Activated CD8-positive, alpha-beta T cell treated with anti-CD3 and anti-CD28 coated beads for 36 hours (primary cell): Measurements from ENCODE around the gene KCNA4. TPM values are rescaled to one million over a fixed set of nuclear protein-coding genes. Genes with fewer than 3 reads are reported as not detected.

ENCODE experiments used
- ATAC-seq: fragments of 200-7000 bp; cut with Tn5 transposase; one replicate; pipeline ENCODE4 v1.10.0; 2021; ENCODE audit warnings: mild to moderate bottlenecking, moderate library complexity
- CTCF ChIA-PET: fragments of 350-600 bp; sonication (Branson Sonifier 250); formaldehyde crosslinking; loops from one replicate; lab custom pipeline; 2021; ENCODE audit warnings: antibody characterized with exemption; lab: Charles Lee
- POLR2A ChIA-PET: fragments of 350-600 bp; sonication (Branson Sonifier 250); formaldehyde crosslinking; loops from one replicate; lab custom pipeline; 2021; ENCODE audit warnings: antibody characterized with exemption; lab: Charles Lee
- DNase-seq: peaks from one replicate; pipeline ENCODE4 v3.0.0-alpha.2; 2020
- H3K27ac Mint-ChIP-seq: one replicate; pipeline ENCODE4 v1.8.0; 2021; ENCODE audit warnings: mild to moderate bottlenecking, mixed read lengths
- H3K27me3 Mint-ChIP-seq: one replicate; pipeline ENCODE4 v1.8.0; 2021; ENCODE audit warnings: mixed read lengths
- H3K36me3 Mint-ChIP-seq: one replicate; pipeline ENCODE4 v1.8.0; 2021; ENCODE audit warnings: low read depth, mixed read lengths
- H3K4me1 Mint-ChIP-seq: one replicate; pipeline ENCODE4 v1.8.0; 2021; ENCODE audit warnings: low read depth, mixed read lengths
- H3K4me3 Mint-ChIP-seq: one replicate; pipeline ENCODE4 v1.8.0; 2021; ENCODE audit warnings: mild to moderate bottlenecking, moderate library complexity, mixed read lengths
- H3K9me3 Mint-ChIP-seq: one replicate; pipeline ENCODE4 v1.8.0; 2021; ENCODE audit warnings: mixed read lengths
- intact Hi-C: fragments of 100-400 bp; cut with micrococcal nuclease; formaldehyde crosslinking; loops from one replicate; pipeline ENCODE4 v1.10.0; 2022
- total RNA-seq, 2 experiments: library from RNA; stranded (reverse); gene quantifications; one replicate each; pipeline ENCODE4 v1.2.3, GENCODE V29; 2021
- TF ChIP-seq, protein P1 (sequence below): fragments of 200-600 bp; IDR thresholded peaks from one replicate; pipeline ENCODE4 v1.8.0; 2022; ENCODE audit warnings: antibody characterized with exemption, mild to moderate bottlenecking

The KCNA4 gene
- not detected for total RNA-seq

DNA sequence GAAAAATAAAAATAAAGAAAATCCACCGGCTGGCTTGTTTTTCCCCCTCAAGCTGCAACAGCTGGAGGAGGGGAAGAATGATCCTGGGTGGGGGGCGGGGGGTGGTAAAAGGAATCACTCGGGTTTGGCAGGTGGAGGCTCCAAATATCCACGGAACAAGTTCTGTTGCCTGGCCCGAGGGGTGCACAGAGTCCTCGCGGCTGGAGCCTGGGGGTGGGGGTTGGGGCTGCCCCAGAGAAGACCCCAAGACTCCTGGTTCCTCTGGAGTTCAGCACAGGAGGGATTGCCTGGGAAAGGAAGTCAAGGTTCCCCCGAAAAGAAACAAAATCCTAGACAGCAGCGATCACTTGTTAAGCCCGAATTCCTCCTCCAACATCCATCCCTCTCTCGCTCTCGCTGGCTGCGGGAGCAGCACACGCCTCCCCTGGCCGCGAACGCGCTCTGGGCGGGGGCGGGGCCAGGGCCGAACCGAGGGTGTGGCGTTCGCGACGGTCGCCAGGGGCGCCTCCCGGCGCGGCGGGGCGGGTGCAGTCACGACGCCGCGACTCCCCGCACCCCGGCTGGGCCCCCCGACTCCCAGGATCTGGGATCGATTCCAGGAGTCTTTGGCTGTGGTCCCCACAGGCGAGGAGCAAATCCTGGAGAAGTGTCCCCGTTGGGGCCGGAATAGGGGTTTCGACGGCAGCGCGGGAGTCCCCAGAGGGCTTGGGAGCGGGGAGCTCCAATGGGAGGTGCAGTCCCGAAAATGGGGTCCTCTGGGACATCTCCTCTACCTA lies at the start of gene KCNA4:
TSS of gene KCNA4 (minus strand) at position 443 of the 776 bp plus-strand sequence. CDS start 4,352 bp downstream, outside the sequence.
- no peak within 1 kb of the TSS for H3K27ac Mint-ChIP-seq
- no peak for DNase-seq
- TF ChIP-seq, protein P1, sequence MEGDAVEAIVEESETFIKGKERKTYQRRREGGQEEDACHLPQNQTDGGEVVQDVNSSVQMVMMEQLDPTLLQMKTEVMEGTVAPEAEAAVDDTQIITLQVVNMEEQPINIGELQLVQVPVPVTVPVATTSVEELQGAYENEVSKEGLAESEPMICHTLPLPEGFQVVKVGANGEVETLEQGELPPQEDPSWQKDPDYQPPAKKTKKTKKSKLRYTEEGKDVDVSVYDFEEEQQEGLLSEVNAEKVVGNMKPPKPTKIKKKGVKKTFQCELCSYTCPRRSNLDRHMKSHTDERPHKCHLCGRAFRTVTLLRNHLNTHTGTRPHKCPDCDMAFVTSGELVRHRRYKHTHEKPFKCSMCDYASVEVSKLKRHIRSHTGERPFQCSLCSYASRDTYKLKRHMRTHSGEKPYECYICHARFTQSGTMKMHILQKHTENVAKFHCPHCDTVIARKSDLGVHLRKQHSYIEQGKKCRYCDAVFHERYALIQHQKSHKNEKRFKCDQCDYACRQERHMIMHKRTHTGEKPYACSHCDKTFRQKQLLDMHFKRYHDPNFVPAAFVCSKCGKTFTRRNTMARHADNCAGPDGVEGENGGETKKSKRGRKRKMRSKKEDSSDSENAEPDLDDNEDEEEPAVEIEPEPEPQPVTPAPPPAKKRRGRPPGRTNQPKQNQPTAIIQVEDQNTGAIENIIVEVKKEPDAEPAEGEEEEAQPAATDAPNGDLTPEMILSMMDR: no peak
- intact Hi-C loops: no loop called here
- ATAC-seq: no peak
- no peaks in the 10 kb centered on the region for H3K36me3 Mint-ChIP-seq
- POLR2A ChIA-PET: no interaction called here
- peaks cover 22% of the 10 kb centered on the region for H3K27me3 Mint-ChIP-seq
- H3K4me1 Mint-ChIP-seq: no peaks in the 10 kb centered on the region
- no peak within 1 kb of the TSS for H3K4me3 Mint-ChIP-seq
- H3K9me3 Mint-ChIP-seq: no peaks in the 10 kb centered on the region
- CTCF ChIA-PET: no interaction called here

DNA sequence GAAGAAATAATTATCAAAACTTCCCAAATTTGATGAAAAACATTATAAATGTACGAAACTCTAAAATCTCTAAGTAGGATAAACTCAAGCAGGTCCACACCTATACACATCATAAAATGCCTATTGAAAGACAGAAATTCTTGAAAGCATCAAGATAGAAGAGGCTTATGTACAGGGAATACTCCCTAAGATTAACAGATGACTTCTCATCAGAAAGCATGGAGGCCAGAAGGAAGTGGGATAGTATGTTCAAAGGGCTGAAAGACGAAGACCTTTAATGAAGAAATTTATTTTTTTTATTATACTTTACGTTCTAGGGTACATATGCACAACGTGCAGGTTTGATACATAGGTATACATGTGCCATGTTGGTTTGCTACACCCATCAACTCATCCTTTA lies 45.3 kb upstream of the KCNA4 start:
- Mint-ChIP-seq H3K4me1 (no peaks in the 10 kb centered on the region), H3K4me3 (no peak overlapping the region)
- CTCF ChIA-PET: no interaction called here

DNA sequence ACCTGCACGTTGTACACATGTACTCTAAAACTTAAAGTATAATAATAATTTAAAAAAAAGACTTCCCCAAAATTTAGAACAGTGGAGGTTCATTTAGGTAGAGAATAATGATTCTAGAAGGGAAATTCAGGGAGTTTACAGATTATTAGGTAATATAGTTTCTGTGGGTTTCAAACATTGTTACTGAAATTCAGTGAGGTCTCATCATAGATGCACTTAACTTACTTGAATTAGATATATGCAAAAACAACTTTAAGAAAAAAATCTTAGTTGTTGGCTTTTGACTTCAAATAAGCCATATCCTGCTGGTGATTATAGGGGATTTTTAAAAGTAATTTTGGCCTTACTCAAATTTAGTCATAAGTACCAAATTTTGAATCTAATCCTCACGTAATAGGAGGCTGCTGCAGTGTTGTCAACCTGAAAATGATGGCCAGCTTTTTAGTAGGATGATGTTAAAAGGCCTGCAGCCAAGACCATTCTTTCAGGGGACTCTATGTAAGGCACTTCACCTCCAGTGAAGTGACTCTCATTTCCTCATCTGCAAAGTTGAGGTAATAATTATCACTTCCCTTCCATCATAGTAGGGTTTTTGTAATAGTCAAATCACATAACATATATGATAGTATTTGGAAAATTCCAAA lies 42.5 kb upstream of the KCNA4 start:
- H3K4me1 Mint-ChIP-seq: no peaks in the 10 kb centered on the region
- intact Hi-C loops: no loop called here
- POLR2A ChIA-PET: no interaction called here
- peaks cover 8% of the 10 kb centered on the region for H3K9me3 Mint-ChIP-seq
- CTCF ChIA-PET: no interaction called here
- H3K4me3 Mint-ChIP-seq: no peak overlapping the region
- H3K36me3 Mint-ChIP-seq: no peaks in the 10 kb centered on the region
- no peak for ATAC-seq
- no peak overlapping the region for H3K27ac Mint-ChIP-seq
- no peak for DNase-seq
- TF ChIP-seq, protein P1: no peak
- H3K27me3 Mint-ChIP-seq: no peaks in the 10 kb centered on the region

More for the DNA sequence above, 45.3 kb upstream of the KCNA4 start:
- intact Hi-C loops: no loop called here
- POLR2A ChIA-PET: no interaction called here
- DNase-seq: no peak
- Mint-ChIP-seq H3K27ac (no peak overlapping the region), H3K9me3 (peaks cover 18% of the 10 kb centered on the region), H3K27me3 (no peaks in the 10 kb centered on the region), H3K36me3 (no peaks in the 10 kb centered on the region)
- no peak for ATAC-seq
- TF ChIP-seq, protein P1: no peak

DNA sequence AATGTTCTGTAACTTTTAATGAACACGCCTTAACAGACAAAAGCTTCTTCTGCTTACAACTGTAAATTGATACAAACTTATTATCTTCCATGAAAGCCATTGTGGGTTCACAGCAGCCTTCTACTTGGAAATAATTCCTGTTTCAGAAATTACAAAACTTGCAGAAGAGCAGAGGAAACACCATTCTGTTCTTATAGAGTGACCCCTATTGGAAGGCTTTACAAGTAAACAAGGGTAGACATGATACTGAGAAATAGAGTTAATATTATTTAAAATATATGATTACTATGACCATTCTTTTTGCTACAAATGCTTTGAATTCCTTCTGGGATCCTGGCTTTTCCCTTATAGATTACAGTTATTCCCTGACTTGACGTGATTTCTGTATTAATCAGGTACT lies 32.4 kb upstream of the KCNA4 start:
- no peaks in the 10 kb centered on the region for H3K4me1 Mint-ChIP-seq
- peaks cover 4% of the 10 kb centered on the region for H3K9me3 Mint-ChIP-seq
- H3K27me3 Mint-ChIP-seq: no peaks in the 10 kb centered on the region
- intact Hi-C loops: no loop called here
- no peaks in the 10 kb centered on the region for H3K36me3 Mint-ChIP-seq
- H3K27ac Mint-ChIP-seq: no peak overlapping the region
- H3K4me3 Mint-ChIP-seq: no peak overlapping the region
- CTCF ChIA-PET: no interaction called here
- POLR2A ChIA-PET: no interaction called here
- TF ChIP-seq, protein P1: no peak
- ATAC-seq: no peak
- DNase-seq: no peak

DNA sequence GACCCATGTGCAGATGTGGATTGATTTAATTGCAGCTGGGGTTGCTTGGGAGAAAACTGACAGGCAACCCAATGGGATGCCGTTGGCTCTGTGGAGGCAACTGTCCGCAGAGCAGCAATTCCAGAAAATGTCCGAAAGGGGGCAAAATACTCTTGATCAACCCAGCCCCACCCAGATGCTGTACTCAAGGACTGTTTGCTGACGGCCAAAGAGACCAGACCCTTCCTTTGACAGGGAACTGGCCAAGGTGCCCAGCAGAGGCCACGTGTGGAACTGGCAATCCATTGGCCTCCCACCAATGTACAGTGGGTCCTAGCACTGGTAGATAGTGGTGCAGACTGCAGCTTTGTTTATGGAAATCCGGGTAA lies 29.7 kb upstream of the KCNA4 start:
- TF ChIP-seq, protein P1: no peak
- intact Hi-C loops: no loop called here
- Mint-ChIP-seq H3K9me3 (peaks cover 4% of the 10 kb centered on the region), H3K4me3 (no peak overlapping the region), H3K4me1 (no peaks in the 10 kb centered on the region), H3K27me3 (no peaks in the 10 kb centered on the region), H3K27ac (no peak overlapping the region), H3K36me3 (no peaks in the 10 kb centered on the region)
- DNase-seq: no peak
- ATAC-seq: no peak
- POLR2A ChIA-PET: no interaction called here
- CTCF ChIA-PET: no interaction called here
